Activated T-cell treated with anti-CD3 and anti-CD28 coated beads, Interleukin-2, amount 50 U/mL, for 72 hours (primary cell): Measurements from ENCODE around the gene MRPL37. TPM values are rescaled to one million over a fixed set of nuclear protein-coding genes. Genes with fewer than 3 reads are reported as not detected.
"Not testable (repeated sequence)": the region's sequence is repeated elsewhere in the genome, so short reads cannot be mapped to it uniquely, and the experiment has no call there.

Source experiments
- ATAC-seq, 2 donors: fragments of 150-1000 bp; cut with Tn5 transposase; replicated peaks in 1 of 2; 2 replicates each; pipeline ENCODE4 v1.10.0; 2021; ENCODE audit warnings: moderate library complexity in 2 of 2, mild to moderate bottlenecking in 1 of 2
- DNase-seq, 2 donors: peaks; one replicate each; pipeline ENCODE4 v3.0.0; 2021 to 2022; ENCODE audit warnings: mixed read lengths in 1 of 2
- H3K27ac Mint-ChIP-seq: one replicate; pipeline ENCODE4 v1.8.0; 2022; ENCODE audit warnings: mild to moderate bottlenecking, moderate library complexity, mixed read lengths
- H3K27me3 Mint-ChIP-seq: one replicate; pipeline ENCODE4 v1.8.0; 2022; ENCODE audit warnings: low read depth, mixed read lengths
- H3K36me3 Mint-ChIP-seq, 2 donors: one replicate each; pipeline ENCODE4 v1.8.0; 2022; ENCODE audit warnings: mixed read lengths in 2 of 2, mild to moderate bottlenecking in 1 of 2; ENCODE audit not compliant: insufficient read depth in 2 of 2
- H3K4me1 Mint-ChIP-seq: one replicate; pipeline ENCODE4 v1.8.0; 2022; ENCODE audit warnings: low read depth, mixed read lengths
- H3K4me3 Mint-ChIP-seq, 2 donors: one replicate each; pipeline ENCODE4 v1.8.0; 2022; ENCODE audit warnings: mild to moderate bottlenecking in 2 of 2, mixed read lengths in 2 of 2, moderate library complexity in 2 of 2
- H3K9me3 Mint-ChIP-seq, 2 donors: one replicate each; pipeline ENCODE4 v1.8.0; 2022; ENCODE audit warnings: mixed read lengths in 2 of 2
- total RNA-seq, 2 donors: library from RNA; stranded (reverse); gene quantifications; one replicate each; pipeline ENCODE4 v1.2.3, GENCODE V29; 2022

Gene MRPL37
- total RNA-seq, 2 donors from 2014 or later: 150 to 166 TPM

DNA sequence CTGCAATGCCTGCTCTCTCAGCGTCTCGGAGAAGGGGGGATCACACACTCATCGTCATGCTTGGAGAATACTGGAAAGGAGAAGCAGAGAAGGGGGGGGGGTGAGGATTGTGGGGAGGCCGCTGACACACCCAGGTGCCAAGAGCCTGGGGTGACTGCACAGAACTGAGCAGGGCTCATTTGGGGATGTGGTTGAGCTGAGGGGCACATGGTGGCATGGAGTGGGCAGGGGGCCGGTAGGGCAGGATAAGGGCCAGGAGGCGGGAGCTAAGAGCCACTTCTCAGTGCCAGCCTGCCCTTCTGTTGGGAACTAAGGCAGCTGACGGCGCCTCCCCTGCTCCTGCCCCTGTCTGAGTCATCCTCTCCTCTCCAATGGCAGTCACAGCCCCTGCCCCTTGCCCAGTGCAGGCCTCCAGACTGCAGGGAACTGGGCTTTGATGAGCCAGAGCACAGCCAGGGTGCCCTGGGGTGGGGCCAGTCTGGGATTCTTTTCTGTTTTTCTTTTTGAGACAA is 27.2 kb downstream of the MRPL37 start:
- ATAC-seq: peak in 1 of 2 donors; percentile 6
- H3K27me3 Mint-ChIP-seq: no peaks in the 10 kb centered on the region
- H3K36me3 Mint-ChIP-seq: peaks cover 2 to 3% of the 10 kb centered on the region in 2 donors

DNA sequence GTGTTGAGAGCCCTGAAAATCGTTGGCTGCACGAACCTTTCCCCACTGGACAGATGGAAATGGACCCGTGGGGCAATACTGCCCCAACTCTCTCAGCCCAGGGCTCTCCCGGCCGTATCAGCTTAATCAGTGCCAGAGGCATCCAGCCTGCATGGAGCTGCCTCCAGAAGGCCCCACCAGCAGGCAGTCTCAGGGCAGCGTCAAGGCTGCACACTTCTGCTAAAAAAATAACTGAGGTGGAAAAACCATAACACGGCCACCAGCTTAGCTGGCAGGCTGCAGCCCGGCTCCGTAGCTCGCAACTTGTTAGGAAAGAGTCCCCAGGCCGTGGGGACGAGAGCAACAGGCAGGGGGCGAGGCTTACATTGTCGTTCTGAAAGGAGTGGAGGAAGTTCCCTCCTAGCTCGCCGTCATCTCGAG is 27.9 kb downstream of the MRPL37 start:
- no peak for ATAC-seq
- H3K36me3 Mint-ChIP-seq: peaks cover 2 to 3% of the 10 kb centered on the region in 2 donors
- H3K4me3 Mint-ChIP-seq: peak overlapping the region in 1 of 2 donors; percentile 19
- peak overlapping the region; percentile 52 for H3K27ac Mint-ChIP-seq
- DNase-seq: no peak
- no peaks in the 10 kb centered on the region for H3K9me3 Mint-ChIP-seq
- no peaks in the 10 kb centered on the region for H3K27me3 Mint-ChIP-seq
- peaks cover 43% of the 10 kb centered on the region for H3K4me1 Mint-ChIP-seq

More for the DNA sequence above, 27.2 kb downstream of the MRPL37 start:
- Mint-ChIP-seq H3K27ac (peak overlapping the region; percentile 52), H3K4me3 (no peak overlapping the region), H3K9me3 (no peaks in the 10 kb centered on the region), H3K4me1 (peaks cover 43% of the 10 kb centered on the region)
- DNase-seq: no peak

DNA sequence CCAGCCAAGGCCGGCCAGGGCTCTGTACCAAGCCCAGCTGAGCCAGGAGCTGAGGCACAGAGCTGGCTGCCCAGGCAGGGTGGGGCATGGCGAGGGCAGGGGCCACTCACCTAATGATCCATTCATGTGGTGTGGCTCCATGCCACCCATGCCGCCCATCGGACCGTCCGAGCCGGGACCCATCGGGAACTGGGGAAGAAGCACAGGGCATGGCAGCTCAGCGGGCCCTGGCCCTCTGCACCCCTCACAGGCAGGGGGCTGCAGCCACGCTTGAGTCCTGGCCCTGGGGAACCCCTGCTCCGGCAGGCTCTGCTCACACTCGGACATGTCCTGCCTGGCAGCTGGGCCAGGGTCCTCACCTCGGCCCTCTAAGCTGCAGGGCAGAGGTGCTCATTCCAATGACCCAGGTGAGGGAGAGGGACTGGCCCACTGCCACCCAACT is 28.7 kb downstream of the MRPL37 start:
- Mint-ChIP-seq H3K4me1 (peaks cover 43% of the 10 kb centered on the region), H3K27ac (no peak overlapping the region), H3K36me3 (peaks cover 2 to 3% of the 10 kb centered on the region in 2 donors), H3K4me3 (no peak overlapping the region), H3K9me3 (no peaks in the 10 kb centered on the region), H3K27me3 (no peaks in the 10 kb centered on the region)
- no peak for ATAC-seq
- DNase-seq: no peak

DNA sequence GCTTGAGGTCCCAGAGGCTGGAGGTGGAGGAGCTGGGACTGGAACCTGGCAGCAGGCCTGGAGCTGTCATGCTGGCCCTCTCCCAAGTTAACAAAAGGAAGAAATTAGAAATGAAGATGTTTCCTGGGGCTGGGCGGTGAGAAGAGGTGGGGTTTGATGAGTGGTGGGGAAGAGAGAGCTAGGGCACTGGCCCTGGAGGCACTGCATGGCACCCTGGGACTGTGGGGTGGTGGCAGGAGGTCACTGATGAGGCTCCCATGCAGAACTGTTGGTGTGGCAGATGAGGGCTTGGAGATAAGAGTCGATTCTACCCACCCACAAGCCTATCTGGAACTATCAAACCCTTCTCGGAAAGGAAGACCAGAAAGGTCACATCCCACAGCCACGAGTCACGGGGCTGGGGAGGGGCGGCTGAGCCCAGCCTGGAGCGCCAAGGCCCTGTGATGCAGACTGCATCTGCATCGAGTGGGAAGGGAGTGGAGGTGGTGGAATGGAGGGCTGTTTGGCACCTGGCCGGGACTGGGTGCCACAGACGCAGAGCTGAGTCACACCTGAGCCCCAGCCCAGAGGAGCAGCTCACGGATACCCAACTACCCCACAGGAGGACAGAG is 29.4 kb downstream of the MRPL37 start:
- peak; percentile 48 to 60 for ATAC-seq
- Mint-ChIP-seq H3K4me1 (peaks cover 43% of the 10 kb centered on the region), H3K27me3 (no peaks in the 10 kb centered on the region), H3K4me3 (peak overlapping the region; percentile 46 to 48), H3K9me3 (no peaks in the 10 kb centered on the region), H3K36me3 (peaks cover 2 to 3% of the 10 kb centered on the region in 2 donors), H3K27ac (peak overlapping the region; percentile 84)
- peak; percentile 40 to 42 for DNase-seq

DNA sequence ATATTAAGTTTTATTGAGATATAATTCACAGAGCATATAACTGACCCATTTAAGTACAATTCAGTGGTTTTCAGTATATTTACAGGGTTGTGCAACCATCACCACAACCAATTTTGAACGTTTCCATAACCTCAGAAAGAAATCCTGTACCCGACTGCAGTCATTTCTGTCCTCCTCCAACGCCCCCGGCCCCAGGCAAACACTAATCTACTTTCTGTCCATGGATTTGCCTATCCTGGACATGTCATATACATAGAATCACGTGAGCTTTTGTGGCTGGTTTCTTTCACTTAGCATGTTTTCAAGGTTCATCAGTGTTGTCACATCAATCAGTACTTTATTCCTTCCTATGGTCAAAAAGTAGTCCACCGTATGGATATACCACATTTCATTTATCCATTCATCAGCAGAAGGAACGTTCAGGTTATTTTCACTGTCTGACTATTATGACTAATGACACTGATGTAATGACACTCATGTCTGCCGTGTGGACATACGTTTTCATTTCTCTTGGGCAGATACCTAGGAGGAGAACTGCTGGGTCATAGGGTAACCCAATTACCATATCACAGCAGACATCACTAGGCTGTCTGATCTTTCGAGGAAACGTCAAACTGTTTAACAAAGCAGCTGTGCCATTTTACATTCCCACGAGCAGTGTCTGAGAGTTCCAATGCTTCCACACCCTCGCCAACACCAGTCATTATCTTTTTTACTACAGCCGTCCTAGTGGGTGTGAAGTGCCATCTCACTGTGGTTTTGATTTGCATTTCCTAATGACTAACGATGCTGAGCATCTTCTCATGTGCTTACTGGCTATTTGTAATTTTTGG is 30.8 kb downstream of the MRPL37 start:
- Mint-ChIP-seq H3K36me3 (no peaks in the 10 kb centered on the region), H3K9me3 (no peaks in the 10 kb centered on the region), H3K27ac (peak overlapping the region; percentile 55), H3K4me3 (peak overlapping the region; percentile 13 to 48), H3K27me3 (no peaks in the 10 kb centered on the region), H3K4me1 (peaks cover 43% of the 10 kb centered on the region)
- DNase-seq: peak; percentile 60 to 63
- ATAC-seq: peak; percentile 55 to 74

DNA sequence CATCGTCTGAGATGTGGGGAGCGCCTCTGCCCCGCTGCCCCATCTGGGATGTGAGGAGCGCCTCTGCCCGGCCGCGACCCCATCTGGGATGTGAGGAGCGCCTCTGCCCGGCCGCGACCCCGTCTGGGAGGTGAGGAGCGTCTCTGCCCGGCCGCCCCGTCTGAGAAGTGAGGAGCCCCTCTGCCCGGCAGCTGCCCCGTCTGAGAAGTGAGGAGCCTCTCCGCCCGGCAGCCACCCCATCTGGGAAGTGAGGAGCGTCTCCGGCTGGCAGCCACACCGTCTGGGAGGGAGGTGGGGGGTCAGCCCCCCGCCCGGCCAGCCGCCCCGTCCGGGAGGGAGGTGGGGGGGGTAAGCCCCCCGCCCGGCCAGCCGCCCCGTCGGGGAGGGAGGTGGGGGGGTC is 33.2 kb downstream of the MRPL37 start:
- H3K4me1 Mint-ChIP-seq: peaks cover 39% of the 10 kb centered on the region
- H3K36me3 Mint-ChIP-seq, ATAC-seq: not testable (repeated sequence)

DNA sequence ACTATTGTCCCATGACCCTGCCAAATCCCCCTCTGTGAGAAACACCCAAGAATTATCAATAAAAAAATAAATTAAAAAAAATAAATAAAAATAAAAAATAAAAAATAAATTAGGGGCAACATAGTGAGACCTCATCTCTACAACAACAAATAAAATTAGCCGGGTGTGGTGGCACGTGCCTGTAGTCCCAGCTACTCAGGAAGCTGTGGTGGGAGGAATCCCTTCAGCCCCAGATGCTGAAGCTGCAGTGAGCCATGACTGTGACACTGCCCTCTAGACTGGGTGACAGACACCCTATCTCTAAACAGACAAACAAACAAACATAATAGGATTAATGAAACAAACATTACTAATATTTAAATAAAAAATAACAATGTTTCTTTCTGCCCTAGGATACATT is 34.3 kb downstream of the MRPL37 start:
- peaks cover 2 to 4% of the 10 kb centered on the region in 2 donors for H3K36me3 Mint-ChIP-seq
- no peaks in the 10 kb centered on the region for H3K27me3 Mint-ChIP-seq

More for the DNA sequence above, 33.2 kb downstream of the MRPL37 start:
- H3K4me3 Mint-ChIP-seq, H3K9me3 Mint-ChIP-seq, H3K27ac Mint-ChIP-seq, DNase-seq, H3K27me3 Mint-ChIP-seq: not testable (repeated sequence)

DNA sequence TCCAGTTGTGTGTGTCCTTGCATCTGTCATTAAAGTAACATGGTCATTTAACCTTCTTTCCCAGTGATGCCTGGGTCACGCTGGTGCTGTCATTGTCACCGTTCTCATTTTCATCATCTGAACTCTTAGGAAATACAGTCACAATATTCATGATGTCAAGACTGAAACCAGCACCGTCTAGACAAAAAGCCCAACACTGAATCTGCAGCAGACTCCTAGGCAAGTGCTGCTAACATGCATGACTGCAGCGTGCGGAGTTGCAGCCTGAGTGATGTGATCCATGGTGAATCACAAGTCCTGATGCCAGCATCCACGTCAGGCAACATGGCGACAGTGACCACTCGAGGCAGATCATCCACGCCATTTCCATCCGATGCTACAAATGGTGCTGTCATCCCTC is 37.6 kb downstream of the MRPL37 start:
- H3K4me1 Mint-ChIP-seq: peaks cover 9% of the 10 kb centered on the region
- no peak for DNase-seq
- H3K27ac Mint-ChIP-seq: no peak overlapping the region
- peaks cover 2 to 4% of the 10 kb centered on the region in 2 donors for H3K36me3 Mint-ChIP-seq
- ATAC-seq: no peak
- H3K27me3 Mint-ChIP-seq: no peaks in the 10 kb centered on the region
- no peaks in the 10 kb centered on the region for H3K9me3 Mint-ChIP-seq
- no peak overlapping the region for H3K4me3 Mint-ChIP-seq

More for the DNA sequence above, 34.3 kb downstream of the MRPL37 start:
- ATAC-seq: no peak
- DNase-seq: no peak
- H3K4me1 Mint-ChIP-seq: peaks cover 32% of the 10 kb centered on the region
- H3K27ac Mint-ChIP-seq: no peak overlapping the region
- H3K9me3 Mint-ChIP-seq: no peaks in the 10 kb centered on the region
- H3K4me3 Mint-ChIP-seq: no peak overlapping the region

DNA sequence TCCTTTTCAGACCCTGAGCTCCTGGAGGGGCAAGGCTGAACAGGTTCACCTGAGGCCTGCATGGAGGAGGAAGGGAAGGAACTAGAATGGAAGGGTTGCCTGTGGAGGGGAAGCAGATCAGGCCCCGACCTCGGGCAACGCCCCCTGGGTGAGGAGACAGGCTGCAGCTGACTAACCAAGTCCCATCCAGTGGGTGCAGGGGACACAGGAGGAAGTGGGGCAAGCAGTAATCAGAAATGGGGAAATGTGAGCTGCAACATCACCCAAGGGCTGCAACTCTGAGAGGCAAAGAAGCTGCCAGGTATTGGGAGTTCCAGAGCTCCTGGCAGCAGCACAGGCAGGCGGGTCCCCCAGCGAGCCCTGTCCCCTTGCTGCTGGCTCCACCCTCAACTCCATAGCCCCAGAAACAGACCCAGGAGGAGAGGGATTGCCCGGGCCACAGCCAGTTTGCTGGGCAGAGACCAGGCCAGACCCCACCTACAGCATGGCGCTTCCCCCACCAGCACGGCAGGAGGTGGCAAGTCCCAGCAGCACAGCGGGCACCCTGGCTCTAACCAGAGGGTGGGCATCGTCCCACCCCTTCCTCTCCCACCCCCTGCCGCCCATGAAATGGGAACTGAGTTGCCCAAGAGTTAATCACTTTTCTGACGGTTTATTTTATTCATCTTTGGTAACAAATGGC is 38.5 kb downstream of the MRPL37 start:
- Mint-ChIP-seq H3K36me3 (peaks cover 2 to 4% of the 10 kb centered on the region in 2 donors), H3K9me3 (no peaks in the 10 kb centered on the region), H3K4me3 (no peak overlapping the region), H3K27ac (no peak overlapping the region), H3K4me1 (peaks cover 9% of the 10 kb centered on the region), H3K27me3 (no peaks in the 10 kb centered on the region)
- ATAC-seq: no peak
- DNase-seq: no peak

DNA sequence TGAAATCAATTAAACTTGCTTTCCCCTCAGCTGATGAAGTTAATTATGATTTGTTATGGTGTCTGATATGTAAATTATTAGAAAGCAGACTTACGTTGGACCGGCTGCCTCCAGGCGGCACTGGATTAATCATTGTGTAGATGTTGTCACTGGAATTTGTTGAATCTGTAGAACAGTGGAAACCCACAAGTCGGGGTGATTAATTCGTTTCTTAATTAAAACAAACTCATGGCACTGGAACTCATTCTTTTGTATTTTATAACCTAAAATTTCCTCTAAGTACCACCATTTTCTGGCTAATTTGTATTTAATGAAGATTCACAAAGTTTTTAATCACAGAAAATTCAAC is 39.0 kb downstream of the MRPL37 start:
- H3K27me3 Mint-ChIP-seq: no peaks in the 10 kb centered on the region
- ATAC-seq (no peak), DNase-seq (no peak)
- no peak overlapping the region for H3K4me3 Mint-ChIP-seq
- no peaks in the 10 kb centered on the region for H3K9me3 Mint-ChIP-seq
- H3K36me3 Mint-ChIP-seq: peaks cover 2 to 4% of the 10 kb centered on the region in 2 donors
- peaks cover 9% of the 10 kb centered on the region for H3K4me1 Mint-ChIP-seq
- no peak overlapping the region for H3K27ac Mint-ChIP-seq

DNA sequence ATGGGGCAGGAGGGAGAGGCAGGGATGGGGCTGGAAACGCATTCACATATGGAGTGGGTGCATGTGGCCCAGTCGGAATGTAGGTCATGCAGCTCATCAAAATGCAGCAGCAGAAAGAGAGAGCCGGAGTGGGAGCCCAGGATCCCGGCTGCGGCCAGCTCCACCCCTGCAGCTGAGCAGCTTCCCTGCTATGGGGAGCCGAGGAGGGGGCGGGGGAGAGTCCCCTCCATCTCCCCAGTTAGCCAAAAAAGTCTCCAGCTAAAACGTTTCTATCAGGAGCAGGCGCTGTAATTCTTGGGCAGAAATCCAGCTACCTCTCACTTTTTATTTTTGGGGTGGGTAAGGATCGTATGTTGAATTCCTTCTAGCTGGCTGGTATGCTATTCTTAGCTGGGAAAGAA is 39.7 kb downstream of the MRPL37 start:
- ATAC-seq (no peak), DNase-seq (no peak)
- H3K27ac Mint-ChIP-seq: no peak overlapping the region
- no peak overlapping the region for H3K4me3 Mint-ChIP-seq
- no peaks in the 10 kb centered on the region for H3K27me3 Mint-ChIP-seq
- H3K4me1 Mint-ChIP-seq: peaks cover 9% of the 10 kb centered on the region
- H3K36me3 Mint-ChIP-seq: peaks cover 2 to 4% of the 10 kb centered on the region in 2 donors
- H3K9me3 Mint-ChIP-seq: no peaks in the 10 kb centered on the region

DNA sequence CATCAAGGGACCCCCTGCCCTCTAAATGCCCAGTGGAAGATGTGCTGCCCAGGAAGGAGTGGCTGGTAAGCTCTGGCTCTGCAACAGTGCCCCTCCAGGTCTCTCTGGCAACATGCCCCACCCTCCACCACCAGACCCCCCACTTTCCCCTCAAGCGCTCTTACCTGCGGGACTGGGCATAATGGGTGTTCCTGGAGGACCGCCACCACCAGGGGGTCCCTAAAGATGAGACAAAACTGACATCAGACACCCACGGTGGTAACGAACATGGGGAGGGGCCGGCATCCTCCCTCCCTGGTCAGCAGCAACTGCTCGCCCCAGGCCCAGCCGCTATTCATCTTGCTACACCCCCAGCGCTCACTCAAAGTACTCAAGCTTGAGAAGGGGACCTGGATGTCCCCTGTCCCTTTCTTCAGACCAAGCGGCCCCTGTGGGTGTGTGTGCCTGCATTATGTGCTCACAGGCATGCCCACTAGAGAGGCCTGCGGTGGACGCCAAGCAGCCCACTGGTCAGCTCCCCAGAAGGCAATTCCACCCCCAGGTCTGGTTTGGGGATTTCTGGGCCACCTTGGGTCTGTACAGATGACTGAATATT is 40.9 kb downstream of the MRPL37 start:
- Mint-ChIP-seq H3K36me3 (peaks cover 2 to 4% of the 10 kb centered on the region in 2 donors), H3K4me3 (no peak overlapping the region), H3K9me3 (no peaks in the 10 kb centered on the region), H3K4me1 (peaks cover 9% of the 10 kb centered on the region), H3K27me3 (no peaks in the 10 kb centered on the region), H3K27ac (no peak overlapping the region)
- ATAC-seq (peak in 1 of 2 donors; percentile 25), DNase-seq (no peak)
